Esophagus squamous epithelium (tissue), 5 donors: ENCODE measurements around the gene MRPL37. TPM values are rescaled to one million over a fixed set of nuclear protein-coding genes. Genes with fewer than 3 reads are reported as not detected.

Source experiments
- DNase-seq: peaks from one replicate; lab custom pipeline; 2025; lab: John Stamatoyannopoulos, UW
- H3K27ac ChIP-seq, 4 donors: fragments of 200-600 bp; sonication (generic); one replicate each; pipeline ENCODE4 v1.5.1; 2016 to 2019; ENCODE audit warnings: mild to moderate bottlenecking in 1 of 4
- H3K27me3 ChIP-seq, 4 donors: fragments of 200-600 bp; sonication (generic); 1 replicate in 3 of 4; 2 replicates in 1 of 4; pipeline versions ENCODE4 v1.5.1 to v1.6.0; 2017 to 2021; ENCODE audit warnings: antibody characterized with exemption in 1 of 4
- H3K36me3 ChIP-seq, 3 donors: fragments of 200-600 bp; sonication (generic); one replicate each; pipeline ENCODE4 v1.5.1; 2016 to 2019
- H3K4me1 ChIP-seq, 3 donors: fragments of 200-600 bp; sonication (generic); one replicate each; pipeline ENCODE4 v1.5.1; 2017 to 2019
- H3K4me3 ChIP-seq, 4 donors: fragments of 200-600 bp; sonication (generic); 1 replicate in 3 of 4; 2 replicates in 1 of 4; pipeline ENCODE4 v1.5.1; 2016 to 2019; ENCODE audit warnings: mild to moderate bottlenecking in 2 of 4, moderate library complexity in 1 of 4
- H3K9me3 ChIP-seq, 3 donors: fragments of 200-600 bp; sonication (generic); one replicate each; pipeline ENCODE4 v1.5.1; 2016 to 2019
- CTCF ChIP-seq, 6 experiments: fragments of 450-650 bp in 4 of 6; fragments of 200-600 bp in 2 of 6; sonication (generic) in 2 of 6; IDR thresholded peaks; one replicate each; pipeline ENCODE4 v1.5.1; 2016 to 2019; ENCODE audit warnings: antibody characterized with exemption in 6 of 6, mild to moderate bottlenecking in 4 of 6, moderate library complexity in 4 of 6
- POLR2A ChIP-seq, 4 donors: fragments of 450-650 bp; IDR thresholded peaks; one replicate each; pipeline ENCODE4 v1.6.1; 2017; ENCODE audit warnings: antibody characterized with exemption in 4 of 4, mild to moderate bottlenecking in 4 of 4, moderate library complexity in 3 of 4
- WGBS, 2 donors: methylation state at CpG; one replicate each; pipeline ENCODE4 v1.1.5; 2018; 5-methylcytosine and 5-hydroxymethylcytosine counted together
- intact Hi-C: fragments of 100-400 bp; cut with DNase I; formaldehyde crosslinking; loops from one replicate; pipeline ENCODE4 v1.15.0; 2022
- total RNA-seq, 4 donors: library from RNA; depleted of rRNA; stranded (reverse); fragments of >200 nt; gene quantifications; one replicate each; pipeline ENCODE4 v1.1.0, GENCODE V29; 2016
- donor health status: DM: yes; HTN: yes; CAD: no.

The MRPL37 gene
- total RNA-seq = 100 to 1,000 TPM in 1 of 4 donors, 10 to 100 TPM in 3; 63.1 to 101 (median 79.3) TPM

GRCh38 chr1:54199765-54200518 is at the start of gene MRPL37, which contains the start of gene CYB5RL:
Gene MRPL37, plus strand, starts transcription at chr1:54200167. Its CDS starts 77 bp downstream, at chr1:54200244.
Gene CYB5RL, minus strand, starts transcription at chr1:54200030. Its CDS starts 4,414 bp downstream, at chr1:54195616.
- Histone ChIP-seq H3K36me3 (peaks cover 1 to 43% (median 6%) of the 10 kb centered on the region in 3 donors), H3K9me3 (no peaks in the 10 kb centered on the region), H3K4me3 (peak within 1 kb of the TSS; percentile 59 to 100 (median 87)), H3K27me3 (no peaks in the 10 kb centered on the region), H3K27ac (peak within 1 kb of the TSS; percentile 82 to 93 (median 84)), H3K4me1 (peaks cover 18 to 40% (median 19%) of the 10 kb centered on the region in 3 donors)
- TF ChIP-seq POLR2A (IDR thresholded peaks at IDR 0.05) = peak in 2 of 4 donors; percentile 39 to 52
- TF ChIP-seq CTCF (IDR thresholded peaks at IDR 0.05) = peak in 1 of 6 experiments; percentile 18
- intact Hi-C loops = no loop called here
- DNase-seq = peak; percentile 69
- 0 to 3% methylated on average over 6 to 9 of the region's 51 CpGs for WGBS, 2 donors

- no peaks in the 10 kb centered on the region for H3K36me3 ChIP-seq
Measured at GRCh38 chr1:54151013-54151412, 49.0 kb upstream of the MRPL37 start.

GRCh38 chr1:54152696-54153095 is 47.3 kb upstream of the MRPL37 start, which contains the start of gene CDCP2:
Gene CDCP2, minus strand, starts transcription at chr1:54153000. Its CDS starts 78 bp downstream, at chr1:54152922.
- intact Hi-C loops = no loop called here
- Histone ChIP-seq H3K9me3 (no peaks in the 10 kb centered on the region), H3K36me3 (no peaks in the 10 kb centered on the region), H3K27me3 (no peaks in the 10 kb centered on the region), H3K27ac (peak within 1 kb of the TSS; percentile 41 to 72 (median 52)), H3K4me1 (peaks cover 15 to 22% (median 18%) of the 10 kb centered on the region in 3 donors), H3K4me3 (no peak within 1 kb of the TSS)
- WGBS, 2 donors = 83 to 97% methylated on average over 3 to 4 of the region's 5 CpGs
- no peak for DNase-seq
- TF ChIP-seq POLR2A (IDR thresholded peaks at IDR 0.05) (no peak), CTCF (IDR thresholded peaks at IDR 0.05) (no peak)

More at GRCh38 chr1:54151013-54151412, 49.0 kb upstream of the MRPL37 start:
- H3K9me3 ChIP-seq = no peaks in the 10 kb centered on the region
- no peak overlapping the region for H3K4me3 ChIP-seq
- TF ChIP-seq CTCF (IDR thresholded peaks at IDR 0.05) = no peak
- no peak for TF ChIP-seq POLR2A (IDR thresholded peaks at IDR 0.05)
- 88 to 90% methylated on average over 5 of the region's 5 CpGs for WGBS, 2 donors
- no peaks in the 10 kb centered on the region for H3K27me3 ChIP-seq
- peaks cover 15 to 19% (median 18%) of the 10 kb centered on the region in 3 donors for H3K4me1 ChIP-seq
- intact Hi-C loops = no loop called here
- H3K27ac ChIP-seq = no peak overlapping the region
- DNase-seq = no peak

GRCh38 chr1:54153535-54154439 is 46.2 kb upstream of the MRPL37 start:
- TF ChIP-seq CTCF (IDR thresholded peaks at IDR 0.05) (no peak), POLR2A (IDR thresholded peaks at IDR 0.05) (no peak)
- no peak for DNase-seq
- Histone ChIP-seq H3K36me3 (no peaks in the 10 kb centered on the region), H3K9me3 (no peaks in the 10 kb centered on the region), H3K4me1 (peaks cover 15 to 32% (median 18%) of the 10 kb centered on the region in 3 donors), H3K4me3 (no peak overlapping the region), H3K27me3 (no peaks in the 10 kb centered on the region), H3K27ac (peak overlapping the region; percentile 41 to 72 (median 52))
- WGBS, 2 donors = 33% methylated on average over 18 of the region's 19 CpGs
- intact Hi-C loops = no loop called here
